GM23338 (cell line): ENCODE measurements around the gene C1QL4. TPM values are rescaled to one million over a fixed set of nuclear protein-coding genes. Genes with fewer than 3 reads are reported as not detected.

Experiments
- ATAC-seq: fragments of 200-7000 bp; cut with Tn5 transposase; 3 replicates; pipeline ENCODE4 v1.9.1; 2020
- DNase-seq: peaks from one replicate; pipeline ENCODE4 v3.0.0-alpha.2; 2015; ENCODE audit warnings: low spot score
- H2AFZ ChIP-seq: fragments of 200-600 bp; sonication (generic); 2 replicates; pipeline ENCODE4 v1.8.0; 2016; ENCODE audit warnings: antibody characterized with exemption, mild to moderate bottlenecking, moderate library complexity
- H3F3A ChIP-seq: fragments of 200-600 bp; sonication (generic); replicated peaks from 2 replicates; pipeline ENCODE4 v1.8.0; 2017; ENCODE audit warnings: antibody characterized with exemption, mixed run types, low read depth
- H3K27ac ChIP-seq: fragments of 200-600 bp; sonication (generic); 2 replicates; pipeline ENCODE4 v1.6.1; 2016; ENCODE audit warnings: low read depth
- H3K27me3 ChIP-seq: fragments of 200-600 bp; sonication (generic); 2 replicates; pipeline ENCODE4 v1.8.0; 2016; ENCODE audit warnings: mild to moderate bottlenecking, mixed run types, moderate library complexity; ENCODE audit not compliant: insufficient read depth
- H3K36me3 ChIP-seq: fragments of 200-600 bp; sonication (generic); 2 replicates; pipeline ENCODE4 v1.8.0; 2016; ENCODE audit warnings: mild to moderate bottlenecking; ENCODE audit not compliant: insufficient read depth
- H3K4me1 ChIP-seq: fragments of 200-600 bp; sonication (generic); 2 replicates; pipeline ENCODE4 v1.8.0; 2016; ENCODE audit warnings: mild to moderate bottlenecking, moderate library complexity; ENCODE audit not compliant: insufficient read depth
- H3K4me2 ChIP-seq: fragments of 200-600 bp; sonication (generic); 2 replicates; pipeline ENCODE4 v1.7.1; 2017; ENCODE audit warnings: mixed run types
- H3K4me3 ChIP-seq: fragments of 200-600 bp; sonication (generic); 2 replicates; pipeline ENCODE4 v1.6.1; 2016; ENCODE audit warnings: mixed run types
- H3K79me2 ChIP-seq: fragments of 200-600 bp; sonication (generic); replicated peaks from 2 replicates; pipeline ENCODE4 v1.8.0; 2017; ENCODE audit warnings: mild to moderate bottlenecking; ENCODE audit not compliant: insufficient read depth
- H3K9me2 ChIP-seq: fragments of 200-600 bp; sonication (generic); 2 replicates; pipeline ENCODE4 v1.8.0; 2017; ENCODE audit not compliant: insufficient read depth
- H4K20me1 ChIP-seq: fragments of 200-600 bp; sonication (generic); replicated peaks from 2 replicates; pipeline ENCODE4 v1.8.0; 2017; ENCODE audit warnings: mild to moderate bottlenecking; ENCODE audit not compliant: insufficient read depth
- H3K27ac Mint-ChIP-seq: 2 replicates; pipeline ENCODE4 v1.8.0; 2020; ENCODE audit warnings: inconsistent platforms, mild to moderate bottlenecking, moderate library complexity, mixed read lengths
- H3K27me3 Mint-ChIP-seq: 3 replicates; pipeline ENCODE4 v1.8.0; 2022; ENCODE audit warnings: low read depth, mild to moderate bottlenecking, moderate library complexity, mixed read lengths, inconsistent platforms; ENCODE audit not compliant: insufficient read depth, poor library complexity
- H3K36me3 Mint-ChIP-seq: 3 replicates; pipeline ENCODE4 v1.8.0; 2021; ENCODE audit warnings: low read depth, mild to moderate bottlenecking, inconsistent platforms, moderate library complexity, mixed read lengths
- H3K4me1 Mint-ChIP-seq: 3 replicates; pipeline ENCODE4 v1.8.0; 2020; ENCODE audit warnings: mild to moderate bottlenecking, inconsistent platforms, mixed read lengths
- H3K4me3 Mint-ChIP-seq: 3 replicates; pipeline ENCODE4 v1.8.0; 2021; ENCODE audit warnings: moderate library complexity, mild to moderate bottlenecking, inconsistent platforms, mixed read lengths
- H3K9me3 Mint-ChIP-seq: 3 replicates; pipeline ENCODE4 v1.8.0; 2020; ENCODE audit warnings: moderate library complexity, mild to moderate bottlenecking, inconsistent platforms, mixed read lengths
- CREB1 ChIP-seq: fragments of 250-450 bp; sonication (Bioruptor Pico); IDR thresholded peaks from 2 replicates; pipeline ENCODE4 v1.5.0; 2020; ENCODE audit warnings: low read depth, mild to moderate bottlenecking, moderate library complexity
- CTCF ChIP-seq, 2 experiments: fragments of 200-600 bp in 1 of 2; sonication (generic) in 1 of 2; conservative IDR thresholded peaks; 2 replicates each; pipeline versions ENCODE4 v1.5.1 to v1.6.1; 2016 to 2017; ENCODE audit warnings: antibody characterized with exemption in 2 of 2, low read depth in 2 of 2, mild to moderate bottlenecking in 2 of 2, moderate library complexity in 1 of 2
- EZH2 ChIP-seq: fragments of 200-600 bp; sonication (generic); IDR thresholded peaks from one replicate; pipeline ENCODE4 v1.8.0; 2017; ENCODE audit warnings: antibody characterized with exemption, mild to moderate bottlenecking, low read depth; ENCODE audit not compliant: unreplicated experiment
- POLR2AphosphoS5 ChIP-seq: IDR thresholded peaks from 2 replicates; pipeline ENCODE4 v1.6.1; 2016; ENCODE audit warnings: antibody characterized with exemption, low read depth
- ZNF114 ChIP-seq: fragments of 250-450 bp; sonication (Bioruptor Pico); IDR thresholded peaks from 2 replicates; pipeline ENCODE4 v1.5.0; 2020; ENCODE audit warnings: mild to moderate bottlenecking, moderate library complexity
- ZNF331 ChIP-seq: fragments of 250-450 bp; sonication (Bioruptor Pico); IDR thresholded peaks from 2 replicates; pipeline ENCODE4 v1.5.0; 2020; ENCODE audit warnings: low read depth, mild to moderate bottlenecking, moderate library complexity
- ZNF462 ChIP-seq: fragments of 250-450 bp; sonication (Bioruptor Pico); IDR thresholded peaks from 2 replicates; pipeline ENCODE4 v1.5.0; 2020; ENCODE audit warnings: mild to moderate bottlenecking, moderate library complexity
- polyA plus RNA-seq: library from polyadenylated mRNA; unstranded; fragments of >200 nt; fragmentation: Nextera tagmentation; extraction: Ambion mirVana; gene quantifications from 2 replicates; pipeline ENCODE4 v1.2.1, GENCODE V29; 2016
- total RNA-seq: library from RNA; depleted of rRNA; stranded (reverse); fragments of >200 nt; shearing (Covaris generic); gene quantifications from 2 replicates; pipeline ENCODE4 v1.2.3, GENCODE V29; 2014
- TF ChIP-seq, protein P1 (sequence below): IDR thresholded peaks from one replicate; pipeline ENCODE4 v1.6.1; 2018; ENCODE audit warnings: antibody characterized with exemption; ENCODE audit not compliant: unreplicated experiment

Gene C1QL4
- total and polyA plus RNA-seq, 2 experiments from 2014 or later = not detected

- TF ChIP-seq, protein P1, sequence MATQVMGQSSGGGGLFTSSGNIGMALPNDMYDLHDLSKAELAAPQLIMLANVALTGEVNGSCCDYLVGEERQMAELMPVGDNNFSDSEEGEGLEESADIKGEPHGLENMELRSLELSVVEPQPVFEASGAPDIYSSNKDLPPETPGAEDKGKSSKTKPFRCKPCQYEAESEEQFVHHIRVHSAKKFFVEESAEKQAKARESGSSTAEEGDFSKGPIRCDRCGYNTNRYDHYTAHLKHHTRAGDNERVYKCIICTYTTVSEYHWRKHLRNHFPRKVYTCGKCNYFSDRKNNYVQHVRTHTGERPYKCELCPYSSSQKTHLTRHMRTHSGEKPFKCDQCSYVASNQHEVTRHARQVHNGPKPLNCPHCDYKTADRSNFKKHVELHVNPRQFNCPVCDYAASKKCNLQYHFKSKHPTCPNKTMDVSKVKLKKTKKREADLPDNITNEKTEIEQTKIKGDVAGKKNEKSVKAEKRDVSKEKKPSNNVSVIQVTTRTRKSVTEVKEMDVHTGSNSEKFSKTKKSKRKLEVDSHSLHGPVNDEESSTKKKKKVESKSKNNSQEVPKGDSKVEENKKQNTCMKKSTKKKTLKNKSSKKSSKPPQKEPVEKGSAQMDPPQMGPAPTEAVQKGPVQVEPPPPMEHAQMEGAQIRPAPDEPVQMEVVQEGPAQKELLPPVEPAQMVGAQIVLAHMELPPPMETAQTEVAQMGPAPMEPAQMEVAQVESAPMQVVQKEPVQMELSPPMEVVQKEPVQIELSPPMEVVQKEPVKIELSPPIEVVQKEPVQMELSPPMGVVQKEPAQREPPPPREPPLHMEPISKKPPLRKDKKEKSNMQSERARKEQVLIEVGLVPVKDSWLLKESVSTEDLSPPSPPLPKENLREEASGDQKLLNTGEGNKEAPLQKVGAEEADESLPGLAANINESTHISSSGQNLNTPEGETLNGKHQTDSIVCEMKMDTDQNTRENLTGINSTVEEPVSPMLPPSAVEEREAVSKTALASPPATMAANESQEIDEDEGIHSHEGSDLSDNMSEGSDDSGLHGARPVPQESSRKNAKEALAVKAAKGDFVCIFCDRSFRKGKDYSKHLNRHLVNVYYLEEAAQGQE = no peak
- TF ChIP-seq CTCF (conservative IDR thresholded peaks at IDR 0.05; ENCODE audit: low read depth in 2 of 2) = no peak
- TF ChIP-seq ZNF114 (CRISPR knock-in tag) = no peak
- TF ChIP-seq CREB1 (CRISPR knock-in tag) = no peak
- no peak for TF ChIP-seq ZNF331 (CRISPR knock-in tag)
- TF ChIP-seq EZH2 = no peak
Measured at GRCh38 chr12:49340095-49340870, 3.3 kb upstream of the C1QL4 start (continued).

- Histone ChIP-seq H3K27me3 (peaks cover 99% of the 10 kb centered on the region), H4K20me1 (peaks cover 27% of the 10 kb centered on the region), H3K36me3 (no peaks in the 10 kb centered on the region), H3K27ac (no peak overlapping the region), H3K79me2 (no peaks in the 10 kb centered on the region), H2AFZ (no peak overlapping the region), H3K4me3 (peak overlapping the region; percentile 37; the same call in 1 of the 2 replicates), H3F3A (peaks cover 37% of the 10 kb centered on the region), H3K4me2 (peak overlapping the region; percentile 88), H3K4me1 (peaks cover 52% of the 10 kb centered on the region), H3K9me2 (no peaks in the 10 kb centered on the region)
- no peak overlapping the region for H3K27ac Mint-ChIP-seq
- no peaks in the 10 kb centered on the region; the same call in 2 of the 3 replicates for H3K36me3 Mint-ChIP-seq
- DNase-seq = peak; percentile 69
- ATAC-seq = peak; percentile 2; the same call in 2 of the 3 replicates
- H3K9me3 Mint-ChIP-seq = peaks cover 9% of the 10 kb centered on the region
- H3K4me1 Mint-ChIP-seq = peaks cover 58% of the 10 kb centered on the region
- H3K27me3 Mint-ChIP-seq = peaks cover 97% of the 10 kb centered on the region
- H3K4me3 Mint-ChIP-seq = 0 out of 3 replicates have a peak overlapping the region, but pooled peaks have one; percentile 11
- no peak for TF ChIP-seq ZNF462 (CRISPR knock-in tag)
- TF ChIP-seq, protein P1 = no peak
- TF ChIP-seq POLR2AphosphoS5 = no peak
- TF ChIP-seq EZH2 = no peak
Measured at GRCh38 chr12:49339464-49339861, 2.5 kb upstream of the C1QL4 start.
